Left forelimb (tissue), 1 donor: Measurements from ENCODE around the gene CNGB1.
A peak's percentile ranks its signal among the peaks of the same experiment; 100 is the strongest.
"Not testable (repeated sequence)": the region's sequence is repeated elsewhere in the genome, so short reads cannot be mapped to it uniquely, and the experiment has no call there.

Experiments
- DNase-seq: peaks from one replicate; pipeline ENCODE4 v3.0.0-alpha.2; 2018; ENCODE audit warnings: low spot score

CNGB1 gene

GRCh38 chr16:57997176-57997527 lies 26.2 kb upstream of the CNGB1 start:
- DNase-seq, result peak; percentile 62

- DNase-seq, result peak; percentile 57
Measured at GRCh38 chr16:57996406-57997175, 25.7 kb upstream of the CNGB1 start.

- peak; percentile 45 for DNase-seq
Measured at GRCh38 chr16:57995721-57996405, 24.9 kb upstream of the CNGB1 start.

GRCh38 chr16:57994778-57995177 lies 23.9 kb upstream of the CNGB1 start:
- DNase-seq, result no peak

GRCh38 chr16:57994361-57994760 lies 23.4 kb upstream of the CNGB1 start:
- peak; percentile 42 for DNase-seq

- DNase-seq, result no peak
Measured at GRCh38 chr16:57993897-57994296, 23.0 kb upstream of the CNGB1 start.

GRCh38 chr16:57993438-57993837 lies 22.5 kb upstream of the CNGB1 start:
- peak; percentile 50 for DNase-seq

GRCh38 chr16:57992084-57992483 lies 21.2 kb upstream of the CNGB1 start:
- DNase-seq, result peak; percentile 28

- DNase-seq, result peak; percentile 6
Measured at GRCh38 chr16:57991551-57992059, 20.7 kb upstream of the CNGB1 start.

GRCh38 chr16:57988929-57989328 lies 18.0 kb upstream of the CNGB1 start:
- peak; percentile 63 for DNase-seq

- DNase-seq, result peak; percentile 46
Measured at GRCh38 chr16:57987441-57988177, 16.7 kb upstream of the CNGB1 start.

- DNase-seq, result peak; percentile 34
Measured at GRCh38 chr16:57986196-57986595, 15.3 kb upstream of the CNGB1 start.

GRCh38 chr16:57985204-57986181 lies 14.6 kb upstream of the CNGB1 start:
- peak; percentile 60 for DNase-seq

GRCh38 chr16:57984443-57985203 lies 13.7 kb upstream of the CNGB1 start:
- DNase-seq, result peak; percentile 84

GRCh38 chr16:57982385-57982784 lies 11.5 kb upstream of the CNGB1 start:
- no peak for DNase-seq

GRCh38 chr16:57981636-57982035 lies 10.7 kb upstream of the CNGB1 start:
- no peak for DNase-seq

GRCh38 chr16:57979006-57979585 lies 8.2 kb upstream of the CNGB1 start:
- DNase-seq, result no peak

- not testable (repeated sequence) for DNase-seq
Measured at GRCh38 chr16:57978070-57978465, 7.1 kb upstream of the CNGB1 start.

- DNase-seq, result no peak
Measured at GRCh38 chr16:57977418-57978069, 6.6 kb upstream of the CNGB1 start.

- no peak for DNase-seq
Measured at GRCh38 chr16:57976331-57976796, 5.4 kb upstream of the CNGB1 start.
